Bronchial epithelial cell (primary cell): Measurements from ENCODE around the gene TLCD3B. TPM values are rescaled to one million over a fixed set of nuclear protein-coding genes. Genes with fewer than 3 reads are reported as not detected.

Source experiments
- DNase-seq: peaks from one replicate; pipeline ENCODE4 v3.0.0-alpha.2; 2010; ENCODE audit warnings: low read depth
- FAIRE-seq: peaks from 2 replicates; lab custom pipeline; 2011; peaks lifted over from hg19 to GRCh38; lab: Jason Lieb, UNC
- H3K27me3 ChIP-seq: 2 replicates; pipeline ENCODE4 v1.5.1; 2011; ENCODE audit warnings: low read length; ENCODE audit not compliant: control insufficient read depth, insufficient read depth
- H3K36me3 ChIP-seq: 2 replicates; pipeline ENCODE4 v1.5.1; 2011; ENCODE audit warnings: low read length; ENCODE audit not compliant: control insufficient read depth, insufficient read depth
- H3K4me3 ChIP-seq: 2 replicates; pipeline ENCODE4 v1.5.1; 2011; ENCODE audit warnings: mild to moderate bottlenecking, low read depth, low read length, control low read depth
- total RNA-seq: library from RNA; depleted of rRNA; stranded (reverse); fragments of >200 nt; gene quantifications from 2 replicates; pipeline ENCODE4 v1.2.1, GENCODE V29; 2014
- TF ChIP-seq, protein P1 (sequence below): IDR thresholded peaks from 2 replicates; pipeline ENCODE4 v1.5.1; 2011; ENCODE audit warnings: mild to moderate bottlenecking, moderate library complexity, low read length, control low read depth, inconsistent platforms; ENCODE audit not compliant: insufficient read depth, severe bottlenecking

Gene TLCD3B
- total RNA-seq, 1 donor from 2014 or later, result not detected

- H3K4me3 ChIP-seq, result no peak overlapping the region
- H3K27me3 ChIP-seq, result peaks cover 15% of the 10 kb centered on the region
- FAIRE-seq, result no peak
- no peaks in the 10 kb centered on the region for H3K36me3 ChIP-seq
- DNase-seq, result no peak
- TF ChIP-seq, protein P1, sequence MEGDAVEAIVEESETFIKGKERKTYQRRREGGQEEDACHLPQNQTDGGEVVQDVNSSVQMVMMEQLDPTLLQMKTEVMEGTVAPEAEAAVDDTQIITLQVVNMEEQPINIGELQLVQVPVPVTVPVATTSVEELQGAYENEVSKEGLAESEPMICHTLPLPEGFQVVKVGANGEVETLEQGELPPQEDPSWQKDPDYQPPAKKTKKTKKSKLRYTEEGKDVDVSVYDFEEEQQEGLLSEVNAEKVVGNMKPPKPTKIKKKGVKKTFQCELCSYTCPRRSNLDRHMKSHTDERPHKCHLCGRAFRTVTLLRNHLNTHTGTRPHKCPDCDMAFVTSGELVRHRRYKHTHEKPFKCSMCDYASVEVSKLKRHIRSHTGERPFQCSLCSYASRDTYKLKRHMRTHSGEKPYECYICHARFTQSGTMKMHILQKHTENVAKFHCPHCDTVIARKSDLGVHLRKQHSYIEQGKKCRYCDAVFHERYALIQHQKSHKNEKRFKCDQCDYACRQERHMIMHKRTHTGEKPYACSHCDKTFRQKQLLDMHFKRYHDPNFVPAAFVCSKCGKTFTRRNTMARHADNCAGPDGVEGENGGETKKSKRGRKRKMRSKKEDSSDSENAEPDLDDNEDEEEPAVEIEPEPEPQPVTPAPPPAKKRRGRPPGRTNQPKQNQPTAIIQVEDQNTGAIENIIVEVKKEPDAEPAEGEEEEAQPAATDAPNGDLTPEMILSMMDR, result no peak
Observed at GRCh38 chr16:30011714-30012504, 19.2 kb downstream of the TLCD3B start.

- DNase-seq (no peak), FAIRE-seq (no peak)
- TF ChIP-seq, protein P1, result no peak
- Histone ChIP-seq H3K4me3 (peak within 1 kb of the TSS; percentile 30), H3K36me3 (no peaks in the 10 kb centered on the region), H3K27me3 (peaks cover 15% of the 10 kb centered on the region)
Observed at GRCh38 chr16:30010844-30011713, 20.0 kb downstream of the TLCD3B start, which contains the start of gene DOC2A. Gene DOC2A, minus strand, starts transcription at chr16:30011027. Its CDS starts 805 bp downstream, at chr16:30010222.

DNA sequence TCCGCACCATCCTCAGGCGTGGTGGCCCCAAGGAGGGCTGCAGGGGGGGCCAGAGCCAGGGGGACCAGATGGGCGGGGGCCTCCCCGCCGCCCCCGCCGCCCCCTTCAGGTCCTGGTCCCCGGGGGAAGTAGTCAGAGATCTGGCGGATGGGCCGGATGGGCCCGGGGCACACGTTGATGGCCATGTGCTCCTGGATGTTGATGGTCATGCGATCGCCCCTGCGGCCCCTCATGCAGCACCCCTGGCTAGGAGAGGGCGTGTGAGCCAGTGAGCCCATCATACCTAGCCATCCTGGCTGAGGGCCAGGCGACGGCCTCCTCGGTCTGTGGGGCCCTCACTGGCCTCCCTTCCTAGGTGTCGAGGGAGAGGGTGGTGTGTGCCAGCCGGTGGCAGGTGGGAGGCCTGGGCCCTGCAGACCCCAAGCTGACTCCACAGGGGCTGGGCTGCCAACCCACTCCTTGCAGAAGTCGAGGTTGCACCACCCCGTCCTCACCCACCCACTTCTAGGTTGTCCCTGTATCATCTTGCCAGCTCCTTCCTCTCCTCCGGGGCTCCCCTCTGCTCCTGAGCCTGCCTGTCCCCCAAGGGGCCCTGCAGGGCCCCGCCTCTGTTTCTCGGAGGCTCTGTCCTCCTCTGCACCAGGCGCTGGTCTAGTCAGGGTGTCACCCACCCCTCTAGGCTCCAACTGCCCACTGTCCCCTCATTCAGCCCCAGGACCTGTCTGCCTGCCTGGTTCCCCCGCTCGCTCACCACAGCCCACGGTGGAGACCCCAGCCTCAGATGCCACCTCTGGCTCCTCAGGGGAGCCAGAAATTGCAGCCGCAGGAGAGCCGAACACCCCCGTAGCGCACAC lies 20.9 kb downstream of the TLCD3B start:
- no peaks in the 10 kb centered on the region for H3K36me3 ChIP-seq
- FAIRE-seq (no peak), DNase-seq (no peak)
- H3K4me3 ChIP-seq, result no peak overlapping the region
- TF ChIP-seq, protein P1, result no peak
- H3K27me3 ChIP-seq, result peaks cover 15% of the 10 kb centered on the region

DNA sequence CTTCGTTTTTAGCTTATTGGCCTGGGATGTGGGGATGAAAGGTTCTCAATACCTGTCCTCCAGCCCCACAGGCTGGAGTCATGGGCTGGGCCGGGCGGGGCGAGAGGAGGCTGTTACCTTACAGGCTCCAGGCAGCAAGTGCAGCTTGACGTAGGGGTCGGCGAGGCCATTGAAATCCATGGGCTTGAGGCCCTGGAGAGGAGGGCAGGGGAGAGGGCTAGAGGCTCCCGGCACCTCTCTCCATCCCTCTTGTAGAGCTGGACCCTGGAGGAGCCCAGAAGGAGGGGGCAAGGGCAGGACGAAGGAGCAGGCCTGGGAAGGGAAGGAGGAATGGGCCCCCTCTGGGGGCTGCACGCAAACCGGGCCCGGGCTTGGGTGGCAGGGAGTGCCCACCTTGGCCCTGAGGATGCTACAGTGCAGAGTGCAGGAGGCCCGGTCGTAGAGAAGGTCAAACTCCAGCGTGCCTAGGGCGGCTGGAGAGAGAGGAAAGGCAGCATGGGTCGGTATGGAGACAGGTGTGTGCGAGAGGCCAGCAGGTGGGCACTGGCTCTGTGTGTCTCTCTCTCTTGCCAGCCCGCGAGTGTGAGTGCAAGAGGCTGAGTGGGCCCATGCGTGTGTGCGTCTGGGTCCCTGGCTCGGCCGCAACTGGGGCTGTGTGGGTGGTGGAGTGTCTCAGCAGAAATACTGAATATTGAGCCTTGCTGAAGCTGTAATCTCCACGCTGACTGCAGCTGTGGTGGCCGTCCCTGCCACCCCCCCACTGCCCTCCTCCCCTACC lies 21.8 kb downstream of the TLCD3B start:
- FAIRE-seq (no peak), DNase-seq (no peak)
- TF ChIP-seq, protein P1, result no peak
- peaks cover 15% of the 10 kb centered on the region for H3K27me3 ChIP-seq
- H3K4me3 ChIP-seq, result no peak overlapping the region
- H3K36me3 ChIP-seq, result no peaks in the 10 kb centered on the region
